Measurements from ENCODE around the gene PRX. TPM values are rescaled to one million over a fixed set of nuclear protein-coding genes. Genes with fewer than 3 reads are reported as not detected.

The PRX gene
- total RNA-seq, 1 donor from 2014 or later: 51.5 TPM

DNA sequence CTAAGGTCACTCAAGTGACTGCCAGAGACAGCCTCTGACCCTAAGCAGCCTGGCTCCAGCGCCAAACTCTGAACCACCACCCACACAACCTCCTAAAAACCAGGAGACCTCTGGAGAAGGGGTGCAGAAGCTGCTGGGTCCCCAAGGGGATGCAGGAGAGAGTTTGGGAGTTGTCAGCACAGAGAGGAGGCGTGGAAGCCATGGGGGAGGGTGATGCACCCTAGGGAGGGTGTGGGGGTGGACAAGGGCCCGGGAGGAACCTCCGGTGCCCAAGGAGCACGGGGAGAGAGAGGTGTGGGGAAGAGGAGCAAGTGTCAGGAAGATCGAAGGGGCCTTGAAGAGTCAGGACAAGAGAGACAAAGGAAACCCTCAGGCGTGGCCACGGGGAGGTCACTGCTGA, 21.1 kb downstream of the PRX start:
- Histone ChIP-seq H3K27me3 (ENCODE audit: low read depth) (no peaks in the 10 kb centered on the region), H3K9me3 (no peaks in the 10 kb centered on the region), H3K4me3 (no peak overlapping the region), H3K4me1 (peaks cover 15% of the 10 kb centered on the region), H3K36me3 (peaks cover 16% of the 10 kb centered on the region), H3K27ac (peak overlapping the region; percentile 56)
- DNase-seq: no peak
- TF ChIP-seq, protein P1, sequence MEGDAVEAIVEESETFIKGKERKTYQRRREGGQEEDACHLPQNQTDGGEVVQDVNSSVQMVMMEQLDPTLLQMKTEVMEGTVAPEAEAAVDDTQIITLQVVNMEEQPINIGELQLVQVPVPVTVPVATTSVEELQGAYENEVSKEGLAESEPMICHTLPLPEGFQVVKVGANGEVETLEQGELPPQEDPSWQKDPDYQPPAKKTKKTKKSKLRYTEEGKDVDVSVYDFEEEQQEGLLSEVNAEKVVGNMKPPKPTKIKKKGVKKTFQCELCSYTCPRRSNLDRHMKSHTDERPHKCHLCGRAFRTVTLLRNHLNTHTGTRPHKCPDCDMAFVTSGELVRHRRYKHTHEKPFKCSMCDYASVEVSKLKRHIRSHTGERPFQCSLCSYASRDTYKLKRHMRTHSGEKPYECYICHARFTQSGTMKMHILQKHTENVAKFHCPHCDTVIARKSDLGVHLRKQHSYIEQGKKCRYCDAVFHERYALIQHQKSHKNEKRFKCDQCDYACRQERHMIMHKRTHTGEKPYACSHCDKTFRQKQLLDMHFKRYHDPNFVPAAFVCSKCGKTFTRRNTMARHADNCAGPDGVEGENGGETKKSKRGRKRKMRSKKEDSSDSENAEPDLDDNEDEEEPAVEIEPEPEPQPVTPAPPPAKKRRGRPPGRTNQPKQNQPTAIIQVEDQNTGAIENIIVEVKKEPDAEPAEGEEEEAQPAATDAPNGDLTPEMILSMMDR (IDR thresholded peaks at IDR 0.05): no peak
- no peak for ATAC-seq
- intact Hi-C loops (cut with DNase I): no loop called here

DNA sequence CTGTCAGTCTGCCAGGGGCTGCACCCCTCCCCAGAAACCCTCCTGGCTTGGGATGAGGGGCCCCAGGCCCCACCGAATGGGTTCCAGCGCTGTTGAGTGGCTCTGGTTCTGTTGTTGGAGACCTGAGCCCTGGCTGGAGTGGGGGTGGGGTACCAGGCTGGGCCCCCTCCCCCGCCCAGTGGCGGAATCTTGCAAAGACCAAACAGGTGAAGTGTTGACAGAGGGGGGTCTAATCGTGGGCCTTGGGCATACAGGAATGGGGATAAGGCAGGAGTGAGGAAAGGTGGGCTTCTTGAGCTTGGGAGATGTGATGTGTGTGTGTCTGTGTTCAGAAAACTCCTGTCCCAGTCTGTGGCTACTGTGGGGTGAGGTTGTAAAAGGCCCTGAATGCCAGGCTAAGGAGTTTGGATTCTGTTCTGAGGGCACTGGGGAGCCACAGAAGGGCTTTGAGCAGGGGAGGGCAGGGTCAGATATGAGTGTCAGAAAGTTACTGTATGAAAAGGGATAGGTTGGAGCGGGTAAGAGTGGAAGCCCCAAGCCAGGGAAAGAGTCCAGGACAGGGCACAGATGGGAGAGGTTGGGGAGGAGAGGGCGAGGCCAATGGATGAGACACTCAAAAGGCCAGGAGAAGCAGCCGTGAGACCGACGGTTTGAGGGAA, 23.0 kb downstream of the PRX start, which contains the start of gene HIPK4:
Gene HIPK4 (minus strand): TSS at position 98 of the 659 bp plus-strand sequence. CDS start 279 bp downstream, outside the sequence.
- Histone ChIP-seq H3K27ac (no peak within 1 kb of the TSS), H3K9me3 (no peaks in the 10 kb centered on the region), H3K27me3 (ENCODE audit: low read depth) (no peaks in the 10 kb centered on the region), H3K36me3 (no peaks in the 10 kb centered on the region), H3K4me3 (no peak within 1 kb of the TSS), H3K4me1 (peaks cover 15% of the 10 kb centered on the region)
- intact Hi-C loops (cut with DNase I): no loop called here
- ATAC-seq (no peak), DNase-seq (no peak)
- TF ChIP-seq, protein P1 (IDR thresholded peaks at IDR 0.05): no peak

DNA sequence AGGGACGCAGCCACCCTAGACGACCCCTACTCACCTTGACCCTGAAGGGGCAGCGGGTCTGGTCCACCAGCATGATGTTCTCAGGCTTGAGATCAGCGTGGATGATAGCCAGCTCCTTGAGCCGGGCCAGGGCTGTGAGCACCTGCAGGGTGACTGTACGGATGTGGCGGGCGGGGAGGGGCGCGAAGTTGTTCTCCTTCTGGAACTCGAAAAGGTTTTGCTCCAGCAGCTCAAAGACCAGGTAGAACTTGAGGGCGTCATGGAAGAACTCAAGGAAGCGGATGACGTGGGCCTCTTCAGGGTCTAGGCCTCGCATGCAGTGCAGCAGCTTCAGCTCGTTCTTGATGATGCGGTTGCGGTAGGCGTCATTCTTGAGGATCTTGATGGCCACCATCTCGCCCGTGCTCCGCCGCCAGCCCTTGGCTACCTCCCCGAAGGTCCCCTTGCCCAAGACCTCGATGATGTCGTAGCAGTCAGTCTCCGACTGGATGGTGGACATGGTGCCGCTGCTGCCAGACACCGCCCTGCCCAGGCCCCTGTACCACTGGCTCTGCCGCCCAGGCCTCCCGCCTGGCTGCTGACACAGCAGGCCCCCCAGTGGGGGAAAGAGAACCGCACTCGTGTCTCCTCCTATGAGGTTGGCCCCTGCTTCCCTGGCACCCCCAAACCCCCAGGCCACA, 23.6 kb downstream of the PRX start:
- peaks cover 15% of the 10 kb centered on the region for H3K4me1 ChIP-seq
- no peaks in the 10 kb centered on the region for H3K9me3 ChIP-seq
- DNase-seq (no peak), ATAC-seq (no peak)
- intact Hi-C loops (cut with DNase I): no loop called here
- TF ChIP-seq, protein P1 (IDR thresholded peaks at IDR 0.05): no peak
- H3K4me3 ChIP-seq: no peak overlapping the region
- H3K27me3 ChIP-seq (ENCODE audit: low read depth): no peaks in the 10 kb centered on the region
- no peaks in the 10 kb centered on the region for H3K36me3 ChIP-seq
- no peak overlapping the region for H3K27ac ChIP-seq

DNA sequence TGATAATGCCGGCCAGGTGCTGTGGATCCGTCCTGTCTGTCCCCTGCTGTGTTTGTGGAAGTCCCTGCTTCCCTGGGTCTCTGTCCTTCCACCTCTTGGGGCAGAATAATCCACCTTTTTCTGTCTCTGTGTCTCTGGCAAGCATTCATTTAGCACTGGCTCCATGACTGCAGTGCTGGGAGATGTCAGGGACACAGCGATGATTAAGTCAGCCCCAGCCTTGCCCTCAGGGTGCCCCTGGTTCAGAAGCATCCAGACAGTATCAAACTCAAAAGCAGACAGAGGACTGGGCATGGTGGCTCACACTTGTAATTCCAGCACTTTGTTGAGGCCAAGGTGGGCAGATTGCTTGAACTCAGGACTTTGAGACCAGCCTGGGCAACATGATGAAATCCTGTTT, 24.7 kb downstream of the PRX start:
- DNase-seq: no peak
- Histone ChIP-seq H3K36me3 (no peaks in the 10 kb centered on the region), H3K9me3 (no peaks in the 10 kb centered on the region), H3K4me3 (no peak overlapping the region), H3K27me3 (ENCODE audit: low read depth) (no peaks in the 10 kb centered on the region), H3K4me1 (peaks cover 15% of the 10 kb centered on the region), H3K27ac (no peak overlapping the region)
- no peak for ATAC-seq
- TF ChIP-seq, protein P1 (IDR thresholded peaks at IDR 0.05): no peak
- intact Hi-C loops (cut with DNase I): no loop called here

DNA sequence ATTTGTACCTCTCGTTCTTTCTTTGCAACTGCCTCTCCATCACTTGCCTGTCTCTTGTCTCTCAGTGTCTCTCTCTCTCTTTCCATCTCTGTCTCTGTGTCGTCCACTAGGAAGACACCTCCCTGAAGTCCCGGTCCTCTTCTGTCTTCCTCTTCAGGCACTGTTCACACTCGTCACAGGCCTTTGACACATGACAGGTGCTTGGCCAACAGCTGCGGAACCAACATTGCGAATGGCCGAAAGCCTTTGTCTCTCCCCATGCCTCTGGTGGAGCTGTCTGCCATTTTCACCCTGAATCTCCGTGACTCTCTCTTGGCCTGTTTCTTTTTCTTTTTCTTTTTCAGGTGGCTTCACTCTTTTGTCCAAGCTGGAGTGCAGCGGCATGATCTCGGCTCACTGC, 26.0 kb downstream of the PRX start:
- intact Hi-C loops (cut with DNase I): no loop called here
- Histone ChIP-seq H3K36me3 (no peaks in the 10 kb centered on the region), H3K27ac (no peak overlapping the region), H3K4me3 (no peak overlapping the region), H3K27me3 (ENCODE audit: low read depth) (no peaks in the 10 kb centered on the region), H3K9me3 (no peaks in the 10 kb centered on the region), H3K4me1 (peaks cover 2% of the 10 kb centered on the region)
- DNase-seq: no peak
- no peak for ATAC-seq
- TF ChIP-seq, protein P1 (IDR thresholded peaks at IDR 0.05): no peak
